ENCODE results near the gene INPP5A. TPM values are rescaled to one million over a fixed set of nuclear protein-coding genes. Genes with fewer than 3 reads are reported as not detected.

Gene INPP5A
- total RNA-seq, 1 donor from 2014 or later: 30.6 TPM

GRCh38 chr10:132832186-132832969, 294.8 kb downstream of the INPP5A start:
- no peak overlapping the region for H3K4me3 Mint-ChIP-seq (ENCODE audit: low read depth)
- H3K36me3 Mint-ChIP-seq (ENCODE audit: insufficient read depth): no peaks in the 10 kb centered on the region
- peaks cover 6% of the 10 kb centered on the region for H3K4me1 Mint-ChIP-seq (ENCODE audit: low read depth)
- no peak for DNase-seq (ENCODE audit: low spot score, unreplicated experiment)
- peaks cover 8% of the 10 kb centered on the region for H3K9me3 Mint-ChIP-seq (ENCODE audit: low read depth)
- H3K27me3 Mint-ChIP-seq: peaks cover 34% of the 10 kb centered on the region
- no peak for TF ChIP-seq CTCF (IDR thresholded peaks at IDR 0.05; ENCODE audit: unreplicated experiment)
- no peak overlapping the region for H3K27ac Mint-ChIP-seq

Other genes starting within 250 kb of the INPP5A start
- 8.4 and 10.0 TPM in 2 replicates for gene STK32C, start 229.8 kb upstream of the INPP5A start, total RNA-seq
- 21.7 and 22.1 TPM in 2 replicates for gene LRRC27, start 205.6 kb upstream of the INPP5A start, total RNA-seq
- 23.2 and 24.3 TPM in 2 replicates for gene PWWP2B, start 140.6 kb upstream of the INPP5A start, total RNA-seq
- gene NKX6-2, start 248.4 kb downstream of the INPP5A start, total RNA-seq: 28.3 and 43.9 TPM in 2 replicates

Measured in progenitor cell of endocrine pancreas (in vitro differentiated cells).